GM18867 (cell line): ENCODE results near the gene ACVR1.

Experiments used
- ATAC-seq: cut with Tn5 transposase; IDR thresholded peaks from one replicate; pipeline ENCODE4 v1.9.1; 2021; ENCODE audit warnings: mild to moderate bottlenecking, moderate library complexity; ENCODE audit not compliant: unreplicated experiment

ACVR1 gene

DNA sequence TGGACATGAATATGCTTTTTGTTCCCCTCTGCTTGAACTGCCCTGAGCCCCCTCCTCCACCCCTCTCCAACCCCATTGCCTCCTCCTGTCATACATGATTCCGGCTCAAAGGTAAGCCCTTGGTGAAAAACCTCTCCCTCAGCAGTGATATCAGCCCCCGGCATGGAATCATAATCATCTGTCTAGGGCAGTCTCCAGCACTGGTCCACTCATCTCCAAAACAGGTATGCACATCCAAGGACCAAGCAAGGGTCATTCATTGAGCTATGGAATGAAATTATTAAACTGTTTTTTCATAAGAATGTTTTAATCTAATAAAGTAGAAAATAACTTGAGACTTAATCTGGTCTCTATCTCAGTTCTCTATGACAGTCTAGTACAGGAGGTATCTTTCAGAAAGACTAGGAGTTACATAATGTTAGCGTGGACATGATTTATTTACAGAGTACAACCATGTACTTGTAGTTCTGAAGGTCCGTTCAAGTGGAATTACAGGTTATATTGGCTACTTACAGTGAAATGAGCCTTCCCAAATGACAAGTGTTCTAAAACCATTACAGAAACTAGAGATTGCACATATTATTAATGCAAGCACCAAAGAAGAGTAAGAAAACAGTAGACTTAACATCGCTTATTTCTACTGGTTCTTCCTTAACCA, 75.2 kb downstream of the ACVR1 start:
- ATAC-seq: no peak

DNA sequence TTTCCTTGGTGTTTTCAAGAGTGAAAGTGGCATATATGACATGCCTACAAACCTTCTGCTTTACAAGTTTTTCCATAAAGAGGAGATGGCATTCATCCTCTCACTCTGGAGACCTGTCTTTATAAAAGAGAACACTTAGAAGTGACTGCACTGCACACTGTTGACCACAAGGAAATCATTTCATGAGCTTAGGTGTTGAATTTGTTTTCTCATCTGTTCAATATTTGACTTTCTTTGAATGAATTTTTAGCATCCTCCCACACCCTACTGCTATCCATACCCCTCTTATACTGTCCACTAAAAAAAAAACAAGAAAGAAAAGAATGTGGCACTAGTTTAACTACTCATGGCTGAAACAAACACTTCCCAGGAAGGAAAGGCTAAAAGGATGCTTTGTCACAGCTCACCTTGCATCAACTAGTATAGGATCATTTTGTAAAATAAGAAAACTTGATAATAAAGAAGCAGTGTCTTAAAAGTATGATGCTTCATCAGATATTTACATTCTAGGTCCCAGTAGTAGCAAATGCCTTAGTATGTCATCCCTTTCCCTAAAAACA, 83.0 kb downstream of the ACVR1 start:
- ATAC-seq: no peak

DNA sequence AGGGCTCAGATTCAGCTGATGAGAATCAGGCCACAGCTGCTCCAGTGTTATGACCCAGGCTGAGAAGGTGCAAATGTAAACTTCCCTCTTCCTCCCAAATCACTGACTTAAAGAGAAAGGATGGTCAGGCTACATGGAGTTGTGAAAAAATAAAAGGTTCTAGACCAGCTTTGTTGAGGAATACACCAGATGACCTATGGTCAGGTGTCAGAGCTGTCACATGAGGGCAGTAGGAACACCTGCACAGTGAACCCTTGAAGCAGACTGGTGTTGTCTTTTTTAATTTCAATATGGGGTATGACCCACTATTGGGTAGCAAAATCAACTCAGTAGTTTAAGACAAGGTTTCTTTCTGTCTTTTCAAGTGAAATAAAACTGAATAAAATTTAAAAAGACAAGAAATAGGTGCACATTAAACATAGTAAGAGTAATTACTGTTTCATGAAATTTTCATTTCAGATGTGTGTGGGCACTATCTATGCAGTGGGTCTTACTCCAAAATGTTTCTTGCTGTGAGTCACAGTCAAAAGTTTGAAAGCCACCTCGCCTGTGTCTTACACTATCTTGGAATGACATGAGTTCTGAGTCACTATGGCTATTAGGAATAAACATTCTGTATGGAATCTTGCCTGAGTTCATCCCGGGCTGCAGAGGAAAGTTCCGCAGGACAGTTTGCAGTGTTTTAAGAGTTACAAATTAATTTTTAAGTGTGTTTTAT, 83.6 kb downstream of the ACVR1 start:
- ATAC-seq: no peak

DNA sequence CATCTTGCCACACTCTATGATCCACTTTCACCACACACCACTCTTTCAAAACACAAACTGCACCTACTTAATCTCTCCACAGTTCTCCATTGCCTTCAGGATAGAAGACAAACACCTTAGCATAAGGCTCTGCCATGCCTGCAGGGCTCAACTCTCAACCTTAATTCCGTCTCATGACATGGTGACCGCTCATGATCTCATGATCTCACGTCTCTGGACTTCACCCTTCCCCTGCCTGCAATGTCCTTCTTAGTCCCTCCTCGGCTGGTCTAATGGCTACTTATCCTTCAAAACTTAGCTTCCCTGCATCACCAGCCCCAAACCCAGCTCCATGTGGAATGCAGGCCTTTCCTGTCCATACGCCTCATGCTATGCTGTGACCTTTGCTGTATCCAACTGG, 85.3 kb downstream of the ACVR1 start:
- no peak for ATAC-seq

DNA sequence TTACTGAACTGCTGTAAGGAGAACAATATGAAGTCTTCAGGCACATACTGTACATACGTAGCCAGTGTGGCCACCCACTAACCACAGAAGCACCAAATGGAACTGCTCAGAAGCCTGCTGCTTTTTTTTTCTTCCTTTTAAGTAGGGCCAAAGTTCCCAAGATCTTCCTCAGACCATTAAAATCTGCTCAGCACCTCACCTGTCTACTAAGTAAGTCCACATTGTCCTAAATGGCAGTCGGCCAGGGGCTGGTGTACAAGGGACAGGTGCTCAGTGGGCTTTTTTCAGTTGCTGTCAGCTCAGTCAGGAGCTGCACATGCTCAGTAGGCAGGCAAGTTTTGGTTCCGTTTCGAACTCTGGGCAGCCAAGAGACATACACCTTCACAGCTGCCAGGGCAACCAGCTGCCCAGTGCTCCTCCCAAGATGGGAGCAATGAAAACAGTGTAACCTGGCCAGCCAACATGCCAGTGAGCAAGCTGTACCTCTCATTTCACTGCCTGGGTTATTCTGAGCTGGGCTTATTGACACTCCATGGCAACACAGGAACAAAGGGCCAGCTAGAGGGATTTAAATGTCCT, 86.1 kb downstream of the ACVR1 start:
- peak; percentile 74 for ATAC-seq

DNA sequence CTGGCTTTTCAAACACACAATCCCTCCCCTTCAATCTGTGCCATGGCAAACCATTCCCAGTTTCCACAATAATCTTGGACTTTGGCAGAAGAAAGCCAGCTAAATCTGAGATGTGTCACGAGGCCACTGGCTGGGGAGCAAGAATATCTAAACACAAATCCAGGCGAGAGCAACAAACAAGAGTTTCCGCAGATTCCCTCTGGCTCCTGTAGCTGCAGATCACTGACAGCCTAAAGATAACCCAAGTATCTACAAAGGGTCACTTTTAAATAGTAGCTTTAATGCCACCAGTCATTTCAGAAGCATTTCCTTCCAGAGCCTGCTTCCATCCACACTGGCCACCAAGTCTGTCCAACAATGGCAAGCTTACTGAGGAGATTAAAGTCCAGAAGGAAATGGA, 86.9 kb downstream of the ACVR1 start:
- ATAC-seq: no peak

DNA sequence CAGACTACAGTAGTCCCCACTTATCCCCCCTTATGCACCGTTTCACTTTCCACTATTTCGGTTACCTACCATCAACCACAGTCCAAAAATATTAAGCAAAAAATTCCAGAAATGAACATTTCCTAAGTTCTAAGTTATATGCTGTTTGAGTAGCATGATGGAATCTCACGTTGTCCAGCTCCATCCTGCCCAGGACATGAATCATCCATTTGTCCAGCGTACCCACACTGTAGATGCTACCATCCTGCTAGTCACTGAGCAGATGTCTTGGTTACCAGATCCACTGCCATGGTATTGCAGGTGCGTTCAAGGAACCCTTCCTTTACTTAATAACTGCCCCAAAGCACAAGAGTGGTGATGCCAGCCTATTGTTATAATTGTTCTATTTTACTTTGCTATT, 87.9 kb downstream of the ACVR1 start:
- ATAC-seq: no peak

DNA sequence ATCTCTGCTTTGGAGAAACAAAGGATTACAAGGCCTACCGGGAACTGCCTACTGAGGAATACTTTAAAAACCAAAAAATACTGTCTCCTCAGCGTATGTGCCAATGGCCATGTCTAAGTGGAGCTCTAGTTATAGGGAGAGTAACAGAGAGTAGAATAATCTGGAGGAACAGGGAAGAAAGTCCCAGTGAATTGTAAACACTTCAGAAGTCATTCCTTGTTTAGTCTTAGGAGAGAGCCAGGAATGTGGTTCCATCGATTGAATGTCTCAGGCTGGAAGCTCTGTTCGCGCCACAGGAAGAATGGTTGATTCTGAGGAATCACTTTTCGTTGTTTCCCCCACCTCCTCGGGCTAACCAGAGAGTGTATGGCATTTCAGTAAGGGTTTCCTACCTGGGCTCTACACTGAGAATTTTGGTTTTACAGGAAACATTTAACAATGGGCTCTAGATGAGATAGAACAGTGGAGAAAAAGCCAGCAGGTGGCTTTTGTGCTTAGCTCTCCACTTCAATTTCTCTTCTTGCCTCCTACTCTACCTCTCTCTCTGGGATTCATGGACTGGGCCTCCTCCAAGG, 88.7 kb downstream of the ACVR1 start:
- no peak for ATAC-seq

DNA sequence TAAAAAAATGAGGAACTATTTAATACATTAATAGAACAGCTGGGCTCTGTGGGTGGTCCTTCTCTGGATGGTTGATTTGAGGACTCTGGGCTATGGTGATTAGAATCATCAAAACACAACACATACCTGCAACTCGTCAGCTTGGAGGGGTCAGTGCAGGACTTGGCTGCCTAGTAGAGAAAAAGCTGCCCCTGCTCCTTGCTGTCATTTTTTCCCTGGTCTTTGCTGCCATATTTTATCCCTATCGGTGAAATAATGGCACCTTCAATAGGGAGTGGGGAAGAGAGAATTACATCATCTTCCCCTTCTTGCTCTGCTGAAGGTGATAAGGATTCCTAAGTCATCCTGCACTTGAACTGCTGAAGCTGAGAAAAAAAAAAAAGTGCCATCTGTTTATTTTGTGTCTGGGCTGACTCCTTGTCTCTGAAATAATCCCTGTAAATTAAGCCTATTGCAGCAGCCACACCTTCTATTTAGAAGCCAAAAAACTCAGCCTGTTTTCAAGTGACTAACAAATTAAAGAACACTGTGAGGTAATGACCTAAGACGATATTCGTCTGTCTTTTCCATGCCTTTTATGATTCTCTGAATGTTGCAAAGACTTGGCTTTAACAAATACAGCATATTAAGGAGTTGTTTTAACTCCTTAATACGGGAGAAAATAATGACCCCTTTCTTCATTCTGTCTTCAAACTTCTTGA, 89.3 kb downstream of the ACVR1 start:
- ATAC-seq: no peak

DNA sequence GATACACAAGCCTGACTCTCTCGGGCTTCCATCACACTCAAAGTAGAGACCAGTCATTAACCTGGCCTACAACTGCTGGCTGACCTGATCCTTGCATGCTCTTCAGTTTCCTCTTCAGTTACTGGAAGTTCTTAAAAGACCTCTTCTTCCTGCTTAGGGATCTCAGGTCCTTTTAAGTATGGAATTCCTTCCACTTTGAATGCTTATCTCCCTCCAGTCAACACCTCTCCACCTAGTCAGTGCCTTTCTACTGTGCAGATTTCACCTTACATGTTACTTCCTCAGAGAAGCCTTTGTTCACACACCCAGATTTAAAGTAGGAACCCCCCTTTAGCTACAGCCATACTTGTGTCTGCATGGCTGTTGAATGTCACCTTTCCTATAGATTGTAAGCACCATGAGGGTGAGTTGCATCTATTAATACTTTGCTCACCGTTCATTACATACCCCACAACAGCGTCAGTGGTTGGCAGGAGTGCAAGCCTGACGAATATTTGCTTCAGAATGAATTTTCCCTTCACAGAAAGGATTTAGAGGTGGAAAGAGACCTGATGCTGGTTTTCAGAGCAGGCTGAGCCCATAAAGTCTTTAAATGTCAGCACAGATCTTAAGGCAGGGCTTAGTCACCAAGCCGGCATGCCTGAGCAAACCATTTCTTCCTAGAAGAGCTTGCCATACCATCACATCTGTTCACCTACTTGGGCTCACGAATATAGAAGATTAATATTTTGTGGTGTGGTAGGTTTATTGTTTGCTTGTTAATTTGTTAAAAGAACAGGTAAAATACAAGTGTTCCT, 90.1 kb downstream of the ACVR1 start:
- ATAC-seq: no peak

DNA sequence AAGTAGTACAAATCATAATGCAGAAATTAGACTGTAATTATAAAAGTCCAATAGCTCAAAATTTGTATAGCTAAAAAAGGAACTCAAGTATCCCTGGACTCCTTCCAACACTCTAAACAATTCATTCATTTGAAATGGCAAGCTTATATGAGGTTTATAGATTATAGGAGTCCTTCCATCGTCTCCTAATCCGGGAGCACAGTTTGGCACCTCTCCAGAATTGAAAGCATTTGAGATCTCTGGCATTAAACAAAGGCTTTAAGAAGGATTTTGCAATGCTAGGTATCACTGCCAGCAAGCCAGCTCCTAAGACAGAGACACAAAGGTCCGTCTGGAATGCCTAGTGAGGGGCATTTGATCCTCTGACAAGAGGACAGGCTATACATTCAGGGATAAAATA, 90.9 kb downstream of the ACVR1 start:
- ATAC-seq: no peak

DNA sequence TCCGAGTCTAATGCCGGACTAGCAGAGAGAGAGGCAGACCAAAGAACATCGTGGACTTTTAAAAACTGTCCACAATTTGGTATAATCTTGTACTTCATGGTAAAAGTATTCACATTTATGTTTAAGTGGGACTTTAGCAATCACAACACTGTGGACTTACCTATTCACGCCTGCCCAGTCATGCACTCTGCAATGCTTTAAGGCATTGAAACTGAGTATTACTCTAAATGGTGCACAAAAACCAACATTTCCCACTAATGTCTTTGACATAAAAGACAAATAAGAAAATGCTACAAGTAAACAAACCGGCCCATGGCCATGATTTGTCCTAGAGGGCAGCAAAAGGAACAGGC, 91.3 kb downstream of the ACVR1 start:
- ATAC-seq: no peak

DNA sequence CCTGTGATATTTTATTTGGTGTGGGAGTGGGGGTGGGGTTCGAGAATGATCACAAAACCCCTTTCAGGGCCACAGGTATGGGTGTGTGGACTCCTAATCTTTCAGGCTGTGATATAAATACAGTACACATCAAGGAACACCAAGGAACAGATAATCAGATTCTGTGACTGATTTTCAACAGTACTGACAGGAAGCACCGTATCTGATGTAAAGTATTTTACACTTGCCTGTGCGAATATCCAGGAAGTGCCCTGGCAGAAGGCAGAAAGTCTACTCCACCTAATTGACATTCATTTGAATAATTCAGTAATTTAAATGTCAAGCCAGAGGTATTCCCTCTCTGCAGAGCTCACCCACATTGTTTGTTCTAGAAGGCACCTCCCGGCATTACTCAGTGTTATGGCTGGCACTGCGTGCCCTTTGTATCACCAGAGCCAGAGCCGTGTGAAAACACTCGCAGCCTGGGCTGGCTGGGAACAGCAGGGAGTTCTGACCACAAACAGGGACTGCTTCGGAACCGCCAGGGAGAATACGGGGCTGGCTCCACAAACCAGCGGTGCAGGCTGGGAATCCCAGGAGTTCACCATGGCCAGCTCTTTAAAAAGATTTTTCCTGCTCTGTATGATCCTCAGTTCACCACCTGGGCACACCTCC, 91.8 kb downstream of the ACVR1 start:
- no peak for ATAC-seq

DNA sequence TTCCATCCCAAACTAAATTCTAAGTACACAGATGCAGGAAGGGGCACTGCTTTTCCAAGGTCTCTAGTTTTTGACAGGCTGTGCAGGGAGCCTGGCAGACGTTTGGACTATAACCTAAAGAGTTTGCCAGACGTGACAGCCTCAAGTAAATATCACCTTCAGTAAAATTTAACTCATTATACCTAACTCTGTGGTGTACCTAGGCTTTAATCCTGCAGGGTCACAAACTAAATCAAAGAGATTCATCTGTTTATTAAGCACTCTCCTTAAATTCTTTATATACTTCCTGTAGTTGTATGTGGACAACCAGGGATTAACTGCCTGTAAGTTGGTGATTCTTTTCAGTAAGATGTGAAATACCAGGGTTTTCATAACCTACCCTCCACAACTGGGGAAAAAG, 92.9 kb downstream of the ACVR1 start:
- ATAC-seq: no peak

DNA sequence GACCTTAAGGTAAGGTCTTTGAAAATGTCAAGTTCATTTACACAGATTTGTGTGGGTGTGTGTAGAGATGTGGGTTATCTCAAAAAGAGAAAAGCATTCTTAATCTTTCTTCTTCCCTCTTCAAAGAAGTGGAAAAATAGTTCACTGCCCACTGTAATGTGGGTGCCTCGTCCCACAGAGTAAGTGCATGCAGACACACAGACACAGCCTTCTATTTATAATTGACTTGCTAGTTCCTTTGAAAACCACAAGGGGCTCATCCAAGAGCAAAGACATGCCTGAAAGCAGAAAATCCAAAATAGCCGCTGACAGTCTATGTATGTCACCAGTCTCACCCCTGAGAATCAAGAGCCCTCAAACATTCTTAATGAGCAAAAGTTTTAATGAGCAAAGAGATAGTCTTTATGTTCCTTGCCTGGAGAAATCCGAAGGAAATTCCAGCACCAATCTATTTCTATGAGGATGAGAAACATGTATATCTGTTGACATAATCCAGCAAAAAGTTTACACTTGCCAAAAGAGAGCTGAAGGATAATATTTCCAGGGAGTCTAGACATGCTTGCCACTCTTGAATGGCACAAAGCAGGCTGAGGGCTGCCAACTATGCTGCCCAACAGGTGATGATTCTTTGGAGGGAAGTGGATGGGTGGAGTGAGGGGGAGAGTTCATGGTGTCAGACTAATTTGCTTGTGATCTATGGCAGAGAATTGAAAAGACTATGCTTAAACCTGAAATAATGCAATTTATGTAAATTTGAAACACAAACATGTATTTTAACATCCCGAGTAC, 93.9 kb downstream of the ACVR1 start:
- peak; percentile 55 for ATAC-seq

DNA sequence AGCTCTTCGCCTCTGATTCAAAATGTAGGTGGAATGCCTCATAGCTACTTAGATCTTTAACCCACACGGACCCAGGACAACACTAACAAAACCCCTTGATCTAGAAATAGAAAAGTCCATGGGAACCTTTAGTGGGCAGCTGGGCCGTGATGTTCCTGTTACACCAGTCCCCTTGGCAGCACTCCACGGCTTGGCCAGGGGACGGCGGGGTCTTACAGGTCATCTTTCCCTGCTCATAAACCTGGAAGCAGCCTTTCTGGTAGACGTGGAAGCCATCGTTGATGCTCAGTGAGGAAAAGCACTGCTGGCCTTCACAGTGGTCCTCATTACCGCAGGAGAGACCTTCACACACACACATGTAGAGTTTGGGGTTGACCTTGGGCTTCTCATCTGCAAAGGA, 95.9 kb downstream of the ACVR1 start:
- no peak for ATAC-seq

DNA sequence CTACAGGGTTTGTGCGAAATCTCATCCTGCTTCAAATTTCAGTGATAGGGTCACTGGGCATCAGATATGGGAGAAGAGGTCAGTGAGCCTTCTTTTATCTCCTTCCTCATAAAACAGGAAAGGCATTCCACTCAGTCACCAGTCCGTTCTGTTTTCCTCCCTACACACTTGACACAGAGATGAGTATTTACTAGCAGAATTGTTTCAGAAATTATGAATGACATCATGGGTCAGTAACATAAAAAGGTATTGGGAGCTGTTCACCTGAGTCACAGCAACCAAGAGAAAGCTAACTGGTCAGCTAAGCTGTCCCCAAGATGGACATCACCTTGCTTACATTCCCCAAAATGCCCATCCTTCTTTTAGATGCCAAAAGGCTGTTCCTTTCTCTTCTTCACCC, 96.3 kb downstream of the ACVR1 start:
- ATAC-seq: no peak

DNA sequence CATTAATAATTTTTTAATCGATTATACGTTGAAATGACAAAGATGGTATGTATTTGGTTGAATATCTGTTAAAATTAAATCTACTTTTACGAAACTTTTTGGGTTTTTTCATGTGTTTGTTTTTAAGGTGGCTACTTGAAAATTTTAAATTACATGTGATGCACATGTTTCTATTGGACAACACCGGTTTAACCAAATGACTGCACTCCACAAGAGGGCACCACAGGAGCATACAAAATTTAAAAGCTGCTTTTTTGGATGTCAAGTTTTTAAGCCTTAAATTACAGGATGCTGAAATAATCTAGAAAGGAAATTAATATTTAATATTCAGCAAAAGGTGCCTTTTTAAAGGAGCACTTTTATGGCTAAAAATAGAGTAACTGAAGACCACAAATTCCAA, 98.7 kb downstream of the ACVR1 start:
- ATAC-seq: no peak

DNA sequence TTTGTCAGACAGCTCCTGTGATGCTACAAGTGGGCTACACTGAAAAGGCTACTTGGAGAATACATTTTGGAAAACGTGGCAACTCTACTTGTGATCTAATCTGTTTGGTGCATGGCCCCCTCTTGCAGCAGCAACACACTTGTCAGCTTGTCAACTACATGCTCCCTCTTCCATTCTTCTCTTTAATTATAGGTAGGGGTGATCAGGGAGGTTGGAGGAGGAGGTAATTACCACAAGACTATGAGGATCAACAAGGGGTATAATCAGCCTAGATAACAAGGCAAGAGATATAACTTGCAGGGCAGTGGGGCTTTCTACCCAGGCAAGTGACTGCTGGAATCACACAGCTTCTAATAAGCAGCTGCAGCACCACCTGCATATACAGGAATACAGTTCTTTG, 104.9 kb downstream of the ACVR1 start:
- ATAC-seq: no peak
